ENCODE results near the gene TBC1D4.
"Not testable (repeated sequence)": the region's sequence is repeated elsewhere in the genome, so short reads cannot be mapped to it uniquely, and the experiment has no call there.

Gene TBC1D4

DNA sequence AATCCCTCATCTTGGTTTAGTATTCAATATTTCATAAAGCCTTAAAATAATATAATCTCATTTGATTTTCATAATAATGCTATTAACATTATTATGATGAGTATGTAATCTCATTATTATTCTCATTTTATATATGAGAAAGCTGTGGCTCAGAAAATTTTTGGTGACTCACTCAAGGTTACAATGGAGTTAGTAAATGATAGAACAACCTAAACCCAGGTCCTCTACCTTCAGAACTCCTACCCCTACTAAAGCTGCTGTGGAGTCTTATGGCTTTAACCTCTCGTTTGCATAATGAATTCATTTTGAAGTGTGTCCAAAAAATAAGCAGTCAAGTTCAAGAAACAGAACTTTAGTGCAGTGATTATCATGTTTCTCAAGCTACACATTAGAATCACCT, 226.3 kb downstream of the TBC1D4 start:
- Histone ChIP-seq H3K9me3 (no peaks in the 10 kb centered on the region), H3K27me3 (no peaks in the 10 kb centered on the region), H3K36me3 (no peaks in the 10 kb centered on the region), H3K4me2 (no peak overlapping the region), H3K27ac (no peak overlapping the region), H3K9ac (no peak overlapping the region), H3K4me3 (no peak overlapping the region), H3K4me1 (no peaks in the 10 kb centered on the region), H4K20me1 (no peaks in the 10 kb centered on the region)
- no peak for TF ChIP-seq Cebpa-rat (IDR thresholded peaks at IDR 0.05)

GRCh38 chr13:75255147-75255546, 226.8 kb downstream of the TBC1D4 start:
- no peaks in the 10 kb centered on the region for H3K4me1 ChIP-seq
- H3K27me3 ChIP-seq = no peaks in the 10 kb centered on the region
- no peaks in the 10 kb centered on the region for H3K36me3 ChIP-seq
- no peak overlapping the region for H3K27ac ChIP-seq
- H3K9me3 ChIP-seq = no peaks in the 10 kb centered on the region
- no peaks in the 10 kb centered on the region for H4K20me1 ChIP-seq
- H3K4me3 ChIP-seq = no peak overlapping the region
- H3K4me2 ChIP-seq = no peak overlapping the region
- H3K9ac ChIP-seq = no peak overlapping the region
- no peak for TF ChIP-seq Cebpa-rat (IDR thresholded peaks at IDR 0.05)

DNA sequence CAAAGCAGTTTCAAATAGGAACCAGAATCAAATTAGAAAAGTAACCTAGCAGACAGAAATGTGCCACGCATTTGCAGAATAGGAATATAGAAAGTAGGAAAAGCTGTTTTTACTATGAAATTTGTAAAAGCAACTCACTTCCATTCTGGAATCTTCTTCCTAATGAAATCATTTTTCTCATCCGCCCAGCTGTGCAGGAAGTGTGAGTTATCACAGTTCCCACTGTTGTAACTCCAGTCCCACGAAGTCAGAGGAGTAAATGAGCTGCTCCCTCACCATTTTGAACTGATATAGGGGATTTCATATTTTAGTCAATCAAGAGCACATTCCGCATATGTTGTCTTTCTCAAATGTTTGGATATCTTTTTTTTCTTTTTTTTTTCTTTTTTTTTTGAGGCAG, 230.8 kb downstream of the TBC1D4 start:
- no peak overlapping the region for H3K9ac ChIP-seq
- H3K27ac ChIP-seq = no peak overlapping the region
- H3K27me3 ChIP-seq = no peaks in the 10 kb centered on the region
- H3K4me3 ChIP-seq = no peak overlapping the region
- no peaks in the 10 kb centered on the region for H3K4me1 ChIP-seq
- no peak for TF ChIP-seq Cebpa-rat (IDR thresholded peaks at IDR 0.05)
- H4K20me1 ChIP-seq = no peaks in the 10 kb centered on the region
- H3K36me3 ChIP-seq = no peaks in the 10 kb centered on the region
- H3K9me3 ChIP-seq = peaks cover 9% of the 10 kb centered on the region
- H3K4me2 ChIP-seq = no peak overlapping the region

DNA sequence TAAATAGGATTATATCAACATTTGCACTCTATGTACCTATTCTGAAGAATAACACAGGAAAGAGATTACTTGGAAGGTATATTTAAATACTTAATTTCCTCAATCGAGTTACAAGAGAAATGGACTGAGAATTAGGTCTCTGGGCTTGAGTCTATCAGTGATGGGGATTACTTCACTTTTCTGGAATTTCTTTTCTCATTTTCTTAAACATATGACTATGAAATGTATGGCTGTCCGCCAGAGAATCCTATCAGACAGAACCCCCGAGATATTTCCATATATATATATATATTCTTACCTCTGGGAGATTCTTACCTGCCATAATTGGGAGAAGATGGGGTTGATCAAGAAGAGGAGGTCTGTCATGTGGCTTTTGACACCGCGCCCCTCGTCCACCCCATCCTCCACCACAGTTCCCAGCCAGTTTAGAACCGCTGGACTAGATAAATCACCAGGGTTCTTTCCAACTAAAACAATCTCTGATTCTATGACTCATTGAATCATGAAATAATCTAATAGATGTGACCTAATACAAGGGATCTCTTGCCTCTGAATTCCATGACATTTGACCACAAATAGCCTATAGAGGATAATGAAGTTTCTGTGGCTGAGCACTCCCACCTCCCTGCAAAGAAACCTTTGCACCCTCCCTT, 231.3 kb downstream of the TBC1D4 start:
- H3K4me2 ChIP-seq = no peak overlapping the region
- no peaks in the 10 kb centered on the region for H3K27me3 ChIP-seq
- H3K36me3 ChIP-seq = no peaks in the 10 kb centered on the region
- H3K4me3 ChIP-seq = no peak overlapping the region
- H4K20me1 ChIP-seq = no peaks in the 10 kb centered on the region
- H3K9ac ChIP-seq = no peak overlapping the region
- TF ChIP-seq Cebpa-rat (IDR thresholded peaks at IDR 0.05) = no peak
- no peaks in the 10 kb centered on the region for H3K4me1 ChIP-seq
- H3K9me3 ChIP-seq = peaks cover 10% of the 10 kb centered on the region
- H3K27ac ChIP-seq = no peak overlapping the region

DNA sequence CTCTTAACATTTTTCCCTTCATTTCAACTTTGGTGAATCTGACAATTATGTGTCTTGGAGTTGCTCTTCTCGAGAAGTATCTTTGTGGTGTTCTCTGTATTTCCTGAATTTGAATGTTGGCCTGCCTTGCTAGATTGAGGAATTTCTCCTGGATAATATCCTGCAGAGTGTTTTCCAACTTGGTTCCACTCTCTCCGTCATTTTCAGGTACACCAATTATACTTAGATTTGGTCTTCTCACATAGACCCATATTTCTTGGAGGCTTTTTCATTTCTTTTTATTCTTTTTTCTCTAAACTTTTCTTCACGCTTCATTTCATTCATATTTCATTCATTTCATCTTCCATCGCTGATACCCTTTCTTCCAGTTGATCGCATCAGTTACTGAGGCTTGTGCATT, 236.4 kb downstream of the TBC1D4 start:
- H3K9ac ChIP-seq, H3K4me3 ChIP-seq, H3K27me3 ChIP-seq, H3K4me1 ChIP-seq, H3K36me3 ChIP-seq, H4K20me1 ChIP-seq, H3K27ac ChIP-seq, H3K9me3 ChIP-seq, H3K4me2 ChIP-seq: not testable (repeated sequence)

DNA sequence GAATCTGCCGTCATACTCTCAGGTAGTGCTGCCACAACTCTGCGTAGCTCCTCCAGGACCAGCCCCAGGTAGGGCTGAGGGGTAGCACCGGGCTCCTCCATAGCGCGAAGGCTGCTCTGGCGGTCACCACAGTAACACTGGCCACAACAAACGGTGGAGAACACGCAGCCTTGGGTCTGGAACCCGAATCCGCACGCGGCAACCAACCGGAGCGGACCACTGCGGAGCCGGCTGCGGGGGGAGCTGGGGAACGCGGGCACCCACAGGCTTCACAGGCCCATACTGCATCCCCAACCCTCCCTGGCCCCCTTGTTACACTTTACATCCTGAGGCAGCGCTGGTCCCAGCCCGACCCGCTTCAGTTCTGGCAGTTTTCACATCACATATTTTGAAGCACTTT, 241.7 kb downstream of the TBC1D4 start:
- H3K4me2 ChIP-seq, H3K27me3 ChIP-seq, H3K9ac ChIP-seq, H4K20me1 ChIP-seq, H3K36me3 ChIP-seq, H3K9me3 ChIP-seq, H3K27ac ChIP-seq, H3K4me3 ChIP-seq, H3K4me1 ChIP-seq: not testable (repeated sequence)

DNA sequence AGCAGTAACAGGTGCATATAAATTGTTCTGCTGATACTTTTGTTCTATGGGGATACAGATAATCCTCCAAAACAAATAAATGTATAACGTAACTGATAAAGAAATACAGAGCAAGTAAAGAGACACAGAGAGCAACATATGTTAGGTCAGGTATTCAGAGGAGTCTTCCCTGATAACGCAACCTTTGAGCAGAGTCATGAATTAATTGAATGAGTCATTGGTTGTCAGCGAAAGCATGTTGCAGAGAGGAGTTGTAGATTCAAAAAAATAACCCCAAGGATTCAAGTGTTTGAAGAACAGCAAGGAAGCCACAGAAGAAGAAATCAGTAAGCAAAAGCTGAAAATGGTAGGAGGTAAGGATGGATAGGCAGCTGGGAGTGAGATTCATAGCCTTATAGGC, 245.2 kb downstream of the TBC1D4 start:
- Histone ChIP-seq H3K9ac (no peak overlapping the region), H3K4me3 (no peak overlapping the region), H4K20me1 (no peaks in the 10 kb centered on the region), H3K9me3 (no peaks in the 10 kb centered on the region; the same call in 1 of the 2 replicates), H3K36me3 (no peaks in the 10 kb centered on the region), H3K27ac (no peak overlapping the region), H3K4me1 (no peaks in the 10 kb centered on the region), H3K27me3 (no peaks in the 10 kb centered on the region), H3K4me2 (no peak overlapping the region)
- no peak for TF ChIP-seq Cebpa-rat (IDR thresholded peaks at IDR 0.05)
